Fibroblast of peridontal ligament (primary cell): ENCODE results near the gene TEX48.
A peak's percentile ranks its signal among the peaks of the same experiment; 100 is the strongest.

Experiments
- DNase-seq: peaks from one replicate; pipeline ENCODE4 v3.0.0-alpha.2; 2010; ENCODE audit errors: extremely low read depth

TEX48 gene

GRCh38 chr9:114681594-114682332 lies at the start of gene TEX48:
TSS of gene TEX48 (minus strand) at chr9:114682192. CDS start at chr9:114671723, 10,469 bp downstream.
- peak; percentile 82 for DNase-seq

DNA sequence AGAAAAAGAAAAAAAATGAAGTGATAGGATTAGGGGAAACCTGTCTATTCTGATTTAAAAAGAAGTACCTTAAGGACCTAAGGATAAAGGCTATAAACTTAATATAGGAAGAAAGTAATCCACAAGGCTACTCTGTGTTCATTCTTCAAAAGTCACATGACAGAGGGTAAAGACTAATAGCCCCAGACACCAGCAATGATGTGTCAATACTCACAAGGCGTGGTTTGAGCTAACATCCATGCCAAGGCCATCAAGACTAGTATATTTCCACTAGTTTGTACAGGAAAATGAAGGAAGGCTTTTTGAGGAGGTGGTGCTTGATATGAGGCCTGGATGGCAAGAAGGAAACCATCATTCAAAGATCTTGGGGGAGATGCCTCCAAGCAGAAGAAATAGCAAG lies 49.7 kb upstream of the TEX48 start:
- no peak for DNase-seq

GRCh38 chr9:114729706-114730105 lies 47.7 kb upstream of the TEX48 start:
- DNase-seq: no peak

- DNase-seq: no peak
Measured at GRCh38 chr9:114725930-114726329, 43.9 kb upstream of the TEX48 start.

DNA sequence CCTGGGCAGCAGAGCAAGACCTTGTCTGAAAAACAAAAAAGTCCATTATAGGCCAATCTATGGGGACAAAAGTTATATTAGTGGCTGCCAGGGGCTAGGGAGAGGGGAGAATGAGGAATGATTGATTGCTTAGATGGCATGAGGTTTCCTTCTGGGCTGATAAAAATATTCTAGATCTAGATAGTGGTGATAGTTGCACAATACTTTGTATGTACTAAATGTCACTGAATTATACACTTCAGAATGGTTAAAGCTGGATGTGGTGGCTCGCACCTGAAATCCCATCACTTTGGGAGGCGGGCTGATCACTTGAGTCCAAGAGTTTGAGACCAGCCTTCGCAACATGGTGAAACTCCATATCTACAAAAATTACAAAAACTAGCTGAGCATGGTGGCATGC lies 42.8 kb upstream of the TEX48 start:
- DNase-seq: no peak

DNA sequence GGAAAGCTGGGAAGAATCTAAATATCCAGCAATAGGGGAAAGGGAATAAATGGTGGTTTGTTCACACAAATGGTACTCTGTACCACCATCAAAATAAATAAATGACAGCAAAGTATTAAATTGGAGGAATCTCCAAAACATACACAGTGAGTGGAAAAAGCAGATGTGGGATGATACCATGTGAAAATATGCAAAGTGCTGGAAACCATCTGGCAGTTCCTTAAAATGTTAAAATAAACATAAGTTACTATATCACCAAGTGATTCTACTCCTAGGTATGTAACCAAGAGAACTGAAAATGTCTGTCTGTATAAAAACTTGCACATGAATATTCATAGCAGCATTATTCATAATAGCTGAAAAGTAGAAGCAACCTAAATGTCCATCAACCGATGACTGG lies 41.9 kb upstream of the TEX48 start:
- peak; percentile 94 for DNase-seq

- DNase-seq: peak; percentile 63
Measured at GRCh38 chr9:114722937-114723620, 41.1 kb upstream of the TEX48 start.

- DNase-seq: peak; percentile 74
Measured at GRCh38 chr9:114722081-114722621, 40.2 kb upstream of the TEX48 start.

GRCh38 chr9:114721491-114722079 lies 39.6 kb upstream of the TEX48 start:
- no peak for DNase-seq

GRCh38 chr9:114720086-114720676 lies 38.2 kb upstream of the TEX48 start:
- DNase-seq: peak; percentile 42

DNA sequence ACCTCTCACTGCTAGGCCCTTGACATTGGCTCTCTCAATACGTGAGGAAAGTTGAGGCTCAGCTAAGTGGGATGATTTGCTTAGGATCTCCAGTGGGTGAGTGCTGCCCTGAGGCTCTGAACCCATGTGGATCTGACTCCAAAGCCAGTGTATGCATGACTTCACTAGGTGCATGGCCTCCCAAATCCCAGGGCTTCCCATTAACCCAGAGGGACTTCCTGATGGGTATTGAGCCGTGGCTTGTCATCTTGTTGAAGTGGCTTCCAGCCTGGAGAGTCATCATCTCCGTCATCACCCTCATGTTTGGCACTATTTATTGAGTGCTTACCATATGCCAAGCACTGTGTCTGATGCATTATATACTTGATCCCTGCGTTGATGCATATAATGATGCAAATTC lies 37.3 kb upstream of the TEX48 start:
- no peak for DNase-seq

GRCh38 chr9:114718801-114719221 lies 36.8 kb upstream of the TEX48 start:
- DNase-seq: no peak

DNA sequence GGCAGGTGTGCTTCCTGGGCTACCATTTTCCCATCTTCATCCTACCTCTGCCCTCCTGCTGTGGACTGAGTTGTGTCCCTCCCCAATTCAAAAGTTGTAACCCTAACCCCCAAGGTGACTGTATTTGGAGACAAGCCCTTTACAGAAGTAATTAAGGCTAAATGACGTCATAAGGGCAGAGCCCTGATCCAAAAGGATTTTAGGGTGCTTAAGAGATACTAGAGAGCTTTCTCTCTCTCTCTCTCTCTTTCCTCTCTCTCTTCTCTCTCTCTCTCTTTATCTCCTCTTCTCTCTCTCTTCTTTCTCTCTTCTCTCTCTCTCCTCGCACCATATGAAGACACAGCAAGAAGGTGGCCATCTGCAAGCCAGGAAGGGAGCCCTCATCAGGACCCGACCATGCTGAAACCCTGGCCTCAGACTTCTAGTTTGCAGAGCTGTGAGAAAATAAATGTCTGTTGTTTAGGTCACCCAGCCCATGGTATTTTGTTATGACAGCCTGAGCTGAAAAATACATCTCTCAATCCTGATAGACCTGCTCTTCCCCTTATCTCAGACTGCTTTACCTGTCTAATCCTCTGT lies 36.0 kb upstream of the TEX48 start:
- DNase-seq: no peak

- DNase-seq: no peak
Measured at GRCh38 chr9:114709636-114710035, 27.6 kb upstream of the TEX48 start.

- no peak for DNase-seq
Measured at GRCh38 chr9:114706711-114707110, 24.7 kb upstream of the TEX48 start.

DNA sequence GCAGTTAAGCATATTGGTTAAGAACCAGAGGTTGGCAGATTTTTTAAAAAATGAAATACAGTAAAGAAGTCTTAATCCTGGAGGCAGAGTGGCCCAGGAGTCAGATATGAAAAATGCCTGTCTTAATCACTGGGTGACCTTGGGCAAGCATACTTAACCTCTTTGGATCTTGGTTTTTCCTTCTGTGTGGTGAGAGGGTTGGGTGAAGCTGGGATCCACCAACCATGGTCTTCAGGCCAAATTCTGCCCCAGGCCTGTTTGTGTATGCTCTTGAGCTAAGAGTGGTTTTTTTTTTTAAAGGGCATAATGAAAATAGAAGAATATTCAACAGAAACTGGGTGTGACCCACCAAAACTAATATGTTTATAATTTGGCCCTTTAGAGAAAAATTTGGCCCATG lies 20.0 kb upstream of the TEX48 start:
- DNase-seq: no peak

- no peak for DNase-seq
Measured at GRCh38 chr9:114697951-114698351, 16.0 kb upstream of the TEX48 start.

- peak; percentile 72 for DNase-seq
Measured at GRCh38 chr9:114696814-114697544, 15.0 kb upstream of the TEX48 start.

GRCh38 chr9:114695948-114696347 lies 14.0 kb upstream of the TEX48 start:
- DNase-seq: no peak

GRCh38 chr9:114694719-114695269 lies 12.8 kb upstream of the TEX48 start:
- no peak for DNase-seq

DNA sequence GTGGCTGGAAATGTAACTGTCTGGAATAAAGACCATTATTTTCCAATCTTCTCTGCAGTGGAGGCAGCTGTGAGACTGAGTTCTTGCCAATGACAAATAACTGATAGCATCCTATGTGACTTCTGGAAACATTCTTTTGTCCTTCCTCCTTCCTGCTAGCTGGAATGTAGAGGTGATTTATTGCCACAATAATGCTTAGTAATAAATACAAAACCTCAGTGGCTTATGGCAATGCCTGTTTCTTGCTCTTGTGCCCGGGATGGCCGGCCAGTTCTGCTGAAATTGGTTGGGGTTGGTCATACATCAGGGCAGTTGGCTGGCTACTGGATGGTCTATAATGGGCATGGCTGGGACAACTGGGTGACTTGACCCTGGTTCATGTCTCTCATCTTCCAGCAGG lies 12.2 kb upstream of the TEX48 start:
- DNase-seq: no peak
